GM18498 (cell line): ENCODE measurements around the gene MELTF.

Source experiments
- ATAC-seq: cut with Tn5 transposase; IDR thresholded peaks from one replicate; pipeline ENCODE4 v1.9.1; 2021; ENCODE audit warnings: mild to moderate bottlenecking, moderate library complexity; ENCODE audit not compliant: unreplicated experiment

Gene MELTF

DNA sequence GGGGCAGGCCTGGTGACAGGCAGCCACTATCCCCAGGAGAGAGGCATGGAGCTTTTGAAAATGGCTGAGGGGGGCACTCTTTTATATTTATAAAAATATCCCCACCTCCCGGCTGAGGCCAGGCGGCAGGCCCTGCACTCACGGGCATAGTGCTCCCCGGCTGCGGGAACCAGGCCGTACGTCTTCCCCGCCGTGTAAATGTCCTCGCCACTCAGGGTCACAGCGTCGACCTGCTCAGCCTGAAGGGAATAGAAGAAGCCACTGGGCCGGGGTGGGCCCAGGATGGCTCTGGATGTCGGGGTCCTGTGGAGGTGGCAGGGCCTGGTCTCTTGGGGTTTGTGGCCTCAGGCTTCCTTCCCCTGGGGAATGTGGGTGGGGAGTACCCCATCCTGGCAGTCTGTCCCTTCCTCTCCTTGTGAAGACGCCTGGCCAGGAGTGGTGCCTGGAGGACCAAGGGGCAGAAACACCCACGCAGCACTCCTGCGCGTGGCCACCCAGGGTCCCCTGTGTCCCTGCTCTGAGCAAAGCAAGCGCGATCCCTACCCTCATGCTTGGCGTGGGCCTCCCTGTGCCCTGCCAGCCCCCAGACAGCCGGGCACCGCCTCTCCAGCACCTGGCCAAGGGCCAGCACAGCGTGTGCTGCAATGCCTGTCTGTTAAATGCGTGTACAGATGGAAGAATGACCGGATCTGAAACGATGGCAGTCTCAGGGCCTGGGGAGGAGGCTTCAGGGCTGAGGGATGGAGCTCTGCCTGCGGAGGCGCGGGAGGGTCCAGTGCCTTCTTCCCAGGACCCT lies 18.9 kb downstream of the MELTF start:
- no peak for ATAC-seq

DNA sequence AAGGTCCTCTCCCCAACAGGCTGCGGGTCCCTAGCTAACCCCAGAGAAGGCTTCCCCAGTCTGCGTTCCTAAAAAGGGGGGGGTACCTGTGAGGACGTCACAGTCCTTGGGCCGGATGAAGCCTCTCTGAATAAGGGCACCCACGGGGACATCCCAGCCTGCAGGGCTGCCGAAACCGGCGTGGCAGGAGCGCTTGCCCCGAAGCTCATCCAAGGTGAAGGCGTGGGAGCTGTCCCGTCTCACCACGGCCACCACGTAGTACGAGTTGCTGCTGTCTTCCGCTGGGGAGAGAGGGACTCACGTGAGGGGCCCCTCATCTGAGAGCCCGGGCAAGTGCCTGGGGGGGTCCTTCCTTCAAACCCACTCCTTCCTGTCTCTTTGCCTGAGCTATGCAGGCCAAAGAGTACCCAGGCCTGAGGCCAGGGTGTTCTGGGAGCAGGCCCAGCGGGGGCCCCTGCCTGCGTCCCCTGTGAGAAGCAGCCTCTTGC lies 20.0 kb downstream of the MELTF start:
- ATAC-seq = no peak

DNA sequence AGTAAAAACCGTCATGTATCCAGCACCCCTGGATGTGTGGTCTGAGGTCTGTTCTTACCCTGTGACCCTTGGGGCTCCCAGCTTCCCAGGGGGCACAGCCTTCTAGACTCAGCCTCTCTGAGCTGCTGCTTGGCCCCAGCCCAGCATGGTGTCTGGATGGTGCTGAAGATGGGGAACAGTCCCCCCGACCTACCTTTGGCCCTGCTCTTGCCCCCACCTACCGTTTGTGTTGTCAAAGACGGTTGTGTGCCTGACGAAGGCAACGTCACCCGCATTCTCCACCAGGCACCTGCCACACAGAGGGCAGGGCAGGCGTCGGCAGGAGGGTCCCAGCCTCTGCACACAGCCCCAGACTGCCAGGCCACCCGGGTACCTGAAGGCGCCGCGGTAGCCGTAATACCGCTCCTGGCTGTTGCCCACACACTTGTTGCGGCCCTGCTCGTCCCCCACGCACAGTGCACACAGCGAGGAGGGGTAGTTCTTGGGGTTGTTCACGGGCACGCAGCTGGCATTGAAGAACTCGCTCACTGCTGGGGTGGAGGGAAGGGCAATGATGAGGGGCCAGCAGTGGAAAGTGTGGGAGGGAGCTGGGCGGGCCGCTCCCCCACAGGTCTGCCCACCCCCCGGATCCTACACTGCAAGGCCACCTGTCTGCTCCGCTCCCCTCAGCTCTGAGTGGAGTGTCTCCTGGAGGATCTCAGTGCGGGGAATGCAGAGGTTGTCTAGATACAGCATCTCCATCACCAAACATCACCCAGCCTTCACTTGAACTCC lies 21.0 kb downstream of the MELTF start:
- ATAC-seq = no peak

DNA sequence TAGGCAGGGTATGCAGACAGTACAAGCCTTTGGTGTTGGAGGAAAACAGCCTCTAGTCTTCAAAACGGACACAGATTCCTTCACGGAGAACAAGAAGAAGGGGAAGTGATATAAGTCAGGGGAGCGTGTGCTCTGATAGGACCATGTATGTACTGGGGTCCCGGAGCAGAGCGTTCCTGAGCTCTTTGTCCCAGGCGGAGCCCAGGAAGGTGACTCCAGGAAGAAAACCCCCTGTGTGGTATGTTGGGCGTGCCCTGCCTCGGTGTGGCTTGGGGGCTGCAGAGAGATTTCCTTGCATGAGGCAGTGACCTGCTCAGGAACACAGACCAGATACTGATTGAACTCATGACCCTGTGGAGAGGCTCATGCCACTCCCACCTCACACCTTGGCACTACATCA lies 21.7 kb downstream of the MELTF start:
- ATAC-seq = no peak

DNA sequence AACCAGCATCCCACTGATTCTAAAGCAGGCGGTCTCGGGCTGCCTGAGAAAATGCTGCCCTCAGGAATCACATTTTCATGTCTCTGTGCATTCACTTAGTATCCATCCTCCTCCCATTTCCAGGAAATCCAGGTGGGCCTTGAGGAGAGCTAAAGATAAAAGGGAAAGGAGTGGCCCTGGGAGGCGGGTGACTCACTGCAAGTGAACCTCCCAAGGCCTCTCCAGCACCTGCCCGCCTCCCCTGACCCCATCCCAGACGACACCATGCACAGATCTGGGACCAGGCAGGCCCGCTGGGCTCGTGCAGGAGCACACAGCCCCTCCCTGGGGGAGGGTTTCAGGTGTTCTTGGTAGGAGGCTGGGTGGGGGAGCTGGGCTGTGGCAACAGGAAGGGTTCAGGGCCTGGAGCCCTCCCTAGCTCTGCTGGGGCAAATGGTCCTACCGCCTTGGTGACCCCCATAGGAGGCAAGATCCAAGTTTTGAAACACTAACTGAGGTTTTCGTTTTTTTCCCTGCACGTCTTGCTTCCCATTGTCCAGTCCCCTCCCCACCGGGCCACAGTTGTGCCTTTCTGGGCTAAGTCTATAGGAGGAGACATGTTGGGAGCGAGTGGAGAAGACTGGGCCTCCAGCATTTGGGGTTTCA lies 22.2 kb downstream of the MELTF start:
- ATAC-seq = no peak

DNA sequence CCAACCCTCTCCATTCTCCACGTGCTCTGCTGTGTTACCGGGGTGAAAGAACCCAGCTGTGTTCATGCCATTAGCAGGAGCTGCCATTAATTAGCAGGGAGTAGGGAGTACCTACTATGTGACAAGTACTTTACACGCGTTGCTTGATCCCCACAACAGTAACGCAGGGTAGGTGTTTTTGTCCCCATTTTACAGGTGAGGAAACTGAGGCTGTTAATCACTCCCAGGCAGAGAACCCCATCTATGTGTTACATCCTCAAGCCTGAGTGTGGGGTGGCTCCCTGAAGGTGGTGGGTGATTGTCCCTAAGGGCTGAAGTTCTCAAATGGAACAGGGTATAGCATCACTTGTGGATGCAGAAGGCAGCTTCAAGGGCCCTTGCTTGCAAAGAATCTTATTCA lies 22.8 kb downstream of the MELTF start:
- ATAC-seq = no peak

DNA sequence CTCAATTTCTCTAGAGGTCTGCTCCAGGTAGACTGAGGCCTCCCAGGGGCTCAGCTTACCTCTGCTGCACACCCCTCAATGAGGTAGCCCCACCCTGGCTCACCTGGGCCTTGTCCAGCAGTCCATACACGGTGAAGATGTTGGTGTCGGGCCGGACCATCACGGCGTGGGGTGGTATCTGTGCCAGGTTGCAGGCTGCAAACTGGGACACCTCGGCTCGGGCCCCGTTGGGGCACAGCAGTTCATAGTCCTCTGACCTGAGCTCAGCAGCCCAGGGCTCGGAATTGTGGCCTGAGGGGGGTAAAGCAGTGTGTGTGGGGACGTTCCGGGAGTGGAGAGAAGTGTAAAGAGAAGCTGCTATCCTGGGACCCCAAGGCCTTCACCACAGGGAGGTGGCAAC lies 23.2 kb downstream of the MELTF start:
- ATAC-seq = no peak

DNA sequence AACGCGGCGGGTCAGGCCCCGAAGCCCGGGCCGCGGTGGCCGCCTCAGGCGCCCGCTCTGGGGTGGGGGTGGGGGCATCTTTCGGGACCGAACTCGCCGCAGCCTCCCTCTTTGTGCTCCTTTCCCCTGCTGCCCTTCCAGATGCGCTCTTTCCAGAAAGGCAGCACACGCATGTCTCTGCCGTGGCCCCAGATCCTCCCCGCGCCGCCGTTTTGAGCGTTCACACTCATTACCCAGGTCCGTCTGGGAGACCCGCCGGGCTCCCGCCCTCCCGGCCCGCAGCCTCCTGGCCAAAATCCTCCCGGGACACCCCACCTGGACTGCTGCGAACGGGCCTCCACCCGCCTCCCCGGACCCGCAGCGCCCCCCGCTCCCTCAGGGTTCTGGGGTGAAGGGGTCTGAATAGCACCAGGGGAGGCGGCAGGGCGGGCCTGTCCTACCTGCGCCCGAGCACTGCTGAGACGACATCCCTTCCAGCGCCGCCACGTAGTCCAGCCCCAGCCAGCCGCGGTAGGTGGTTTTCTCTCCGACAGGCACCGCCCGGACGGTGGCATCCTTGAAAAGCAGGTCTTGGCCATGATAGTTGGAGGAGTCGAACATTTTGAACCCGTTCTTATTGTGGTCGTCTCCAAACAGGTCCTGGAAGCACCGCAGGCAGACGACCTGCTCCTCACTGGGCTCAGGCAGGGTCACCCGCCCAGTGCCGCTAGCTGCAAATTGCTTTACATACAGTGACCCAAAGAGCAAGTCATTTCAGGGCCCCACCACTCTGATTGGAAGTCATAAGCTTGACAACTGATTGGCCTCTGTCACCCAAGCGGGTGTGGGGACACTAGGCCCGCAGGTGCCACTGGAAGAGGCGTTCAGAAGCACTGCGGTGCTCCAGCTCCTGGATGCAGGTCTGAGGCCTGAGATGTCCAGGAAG lies 25.9 kb downstream of the MELTF start:
- peak; percentile 2 for ATAC-seq

DNA sequence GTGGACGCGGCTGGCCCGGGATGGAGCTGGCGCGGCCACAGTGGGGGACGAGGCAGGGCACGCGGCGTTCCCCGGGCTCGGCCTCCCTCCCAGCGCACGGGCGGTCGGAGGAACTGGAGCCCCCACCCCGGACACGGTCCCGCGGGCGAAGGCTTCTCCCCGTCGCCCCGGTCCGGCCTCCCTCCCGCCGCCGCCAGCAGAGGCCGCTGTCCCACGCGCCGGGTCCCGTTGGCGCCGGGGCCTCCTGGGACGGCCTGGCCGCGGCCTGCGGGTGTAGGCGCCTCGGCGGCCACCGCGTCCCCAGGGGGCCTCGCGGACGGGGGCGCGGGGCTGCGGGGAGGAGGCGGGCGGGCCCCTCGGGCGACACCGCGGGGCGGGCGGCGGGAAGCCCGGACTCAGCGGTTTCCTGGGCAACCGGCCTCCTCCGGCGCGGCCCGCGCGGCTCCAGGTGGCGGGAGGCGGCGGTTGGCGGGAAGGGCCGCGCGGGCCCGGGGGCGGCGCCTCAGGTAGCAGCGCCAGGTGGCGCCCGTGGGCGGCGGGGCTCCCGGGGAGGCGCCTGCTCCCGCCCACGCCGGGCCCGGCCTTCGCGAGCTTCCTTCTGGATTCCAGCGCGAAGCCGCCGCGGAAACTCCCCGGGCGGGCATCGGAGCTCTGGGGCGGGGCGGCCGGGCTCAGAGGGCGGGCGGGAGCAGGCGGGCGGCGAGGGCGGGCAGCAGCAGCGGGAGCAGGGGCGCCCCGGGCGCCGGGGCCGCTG lies 26.7 kb downstream of the MELTF start:
- peak; percentile 82 for ATAC-seq

DNA sequence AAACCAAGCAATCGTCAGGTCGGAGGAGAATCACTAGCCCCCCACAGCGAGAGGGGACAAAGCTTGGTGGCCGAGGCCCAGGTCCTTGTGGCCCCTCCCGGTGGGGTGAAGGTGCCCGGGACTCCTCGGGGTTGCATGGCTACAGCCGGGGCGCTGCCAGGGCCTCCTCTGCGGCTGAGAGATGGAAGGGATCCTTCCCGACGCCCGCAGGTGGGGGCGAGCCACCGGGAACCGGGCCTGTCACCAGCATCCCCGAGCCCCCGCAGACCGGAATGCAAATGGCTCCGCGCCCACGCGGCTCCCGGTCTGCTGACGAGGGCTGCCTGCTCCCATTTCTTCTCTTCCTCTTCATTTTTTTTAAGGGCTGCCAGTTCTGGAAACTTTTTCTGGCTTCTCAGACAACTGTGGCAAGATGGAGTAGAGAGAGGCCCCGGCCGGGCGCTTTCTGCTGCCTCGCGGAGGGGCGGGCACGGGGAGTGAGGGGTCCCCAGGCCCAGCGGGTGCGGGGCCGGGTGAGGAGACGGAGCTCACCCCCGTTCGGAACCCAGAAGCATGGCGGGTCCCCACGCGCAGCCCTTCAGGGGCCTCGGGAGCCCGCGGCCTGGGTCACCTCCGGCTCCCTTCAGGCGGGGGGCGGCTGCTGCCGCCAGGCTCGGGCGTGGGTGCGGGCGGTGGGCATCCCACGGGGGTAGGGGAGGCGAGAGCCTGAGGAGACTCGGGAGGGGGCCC lies 27.5 kb downstream of the MELTF start:
- ATAC-seq = no peak

DNA sequence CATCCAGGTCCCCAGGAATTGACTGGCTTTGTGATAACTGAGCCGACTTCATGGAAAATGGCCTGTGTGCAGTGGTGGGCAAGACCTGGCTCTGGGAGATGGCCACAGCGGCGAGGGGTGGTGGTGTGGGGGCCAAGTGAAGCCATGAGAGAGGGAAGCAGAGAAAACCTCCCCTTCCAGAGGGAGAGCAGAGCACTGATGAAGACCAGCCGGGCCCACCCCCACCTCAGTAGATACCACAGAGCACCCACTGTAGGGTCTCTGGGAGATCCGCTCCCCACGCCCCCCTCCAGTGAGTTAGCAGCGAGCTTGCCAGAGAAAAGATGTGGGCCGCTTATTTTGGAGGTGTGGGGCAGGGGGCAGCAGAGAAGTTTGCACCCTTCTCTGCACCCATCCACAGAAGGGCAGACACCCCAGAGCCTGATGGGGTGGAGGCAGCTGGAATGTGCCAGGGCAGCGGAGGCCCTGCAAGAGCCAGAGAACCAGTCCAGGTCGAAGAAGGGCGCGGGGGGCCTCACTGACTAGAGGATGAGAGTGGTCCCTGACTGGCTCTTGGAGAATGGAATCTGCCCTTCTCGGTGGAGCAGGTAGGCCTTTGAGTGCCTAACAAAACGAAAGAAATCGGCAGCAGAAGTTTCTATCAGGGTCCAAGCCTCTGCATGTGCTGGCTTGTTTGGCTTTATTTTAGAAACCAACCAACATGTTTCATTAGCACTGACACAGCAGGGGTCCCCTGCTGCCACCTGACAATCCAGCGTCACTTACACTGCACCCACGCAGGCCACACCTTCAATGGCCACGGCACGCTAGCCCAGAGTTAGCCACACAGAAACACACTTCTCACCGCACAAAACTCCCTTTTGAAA lies 28.3 kb downstream of the MELTF start:
- no peak for ATAC-seq

DNA sequence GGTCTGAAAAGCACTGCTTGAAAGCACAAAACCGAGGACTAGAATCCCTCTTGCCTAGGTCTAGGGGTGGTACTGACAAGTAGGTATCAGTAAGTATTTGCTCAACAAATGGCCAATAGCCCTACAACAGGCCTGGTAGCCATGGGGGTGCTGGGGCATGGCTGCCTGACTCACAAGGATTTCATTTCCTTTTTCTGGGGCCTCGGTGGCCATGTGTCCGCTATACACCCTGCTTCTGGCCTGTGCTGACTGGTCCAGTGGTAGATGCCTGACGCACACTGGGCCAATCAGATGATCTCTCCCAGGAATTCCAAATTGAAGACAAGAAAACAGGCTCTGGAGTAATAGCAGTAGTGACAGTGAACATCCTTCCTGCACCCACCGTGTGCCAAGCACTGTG lies 29.4 kb downstream of the MELTF start:
- ATAC-seq = no peak

DNA sequence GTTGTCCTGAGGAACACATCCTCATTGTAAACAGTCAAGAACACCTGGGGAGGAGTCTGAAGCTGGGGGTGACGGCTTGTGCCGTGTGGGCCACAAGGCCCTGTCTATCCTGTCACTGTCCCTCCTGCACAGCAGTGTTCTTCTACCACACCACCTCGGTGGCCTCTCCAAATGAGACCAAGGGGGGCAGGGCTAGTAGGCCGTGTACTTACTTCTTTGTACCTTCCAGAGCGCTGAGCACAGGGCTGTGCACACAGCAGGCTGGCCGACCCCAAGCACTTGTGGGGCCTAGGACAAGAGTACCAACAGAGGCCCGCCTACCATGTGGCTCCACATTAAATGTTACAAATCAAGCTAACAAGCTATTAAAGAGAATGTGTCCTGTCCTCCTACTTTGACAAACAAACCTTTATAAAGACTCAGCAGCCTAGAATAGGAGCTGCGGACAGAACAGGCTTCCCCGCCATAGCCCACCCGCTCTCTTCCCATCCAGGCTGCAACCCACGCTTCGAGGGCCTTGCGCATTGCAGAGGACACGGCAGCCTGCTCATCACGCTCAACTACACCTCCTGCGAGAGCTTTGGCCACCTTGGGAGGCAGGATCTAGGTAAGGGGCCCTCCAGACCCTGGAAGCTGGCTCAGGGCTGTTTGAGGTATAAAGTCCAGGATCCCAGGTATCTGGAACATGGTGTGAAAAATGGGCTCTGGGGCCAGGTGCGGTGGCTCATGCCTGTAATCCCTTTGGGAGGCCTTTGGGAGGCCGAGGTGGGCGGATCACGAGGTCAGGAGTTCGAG lies 30.5 kb downstream of the MELTF start:
- no peak for ATAC-seq

DNA sequence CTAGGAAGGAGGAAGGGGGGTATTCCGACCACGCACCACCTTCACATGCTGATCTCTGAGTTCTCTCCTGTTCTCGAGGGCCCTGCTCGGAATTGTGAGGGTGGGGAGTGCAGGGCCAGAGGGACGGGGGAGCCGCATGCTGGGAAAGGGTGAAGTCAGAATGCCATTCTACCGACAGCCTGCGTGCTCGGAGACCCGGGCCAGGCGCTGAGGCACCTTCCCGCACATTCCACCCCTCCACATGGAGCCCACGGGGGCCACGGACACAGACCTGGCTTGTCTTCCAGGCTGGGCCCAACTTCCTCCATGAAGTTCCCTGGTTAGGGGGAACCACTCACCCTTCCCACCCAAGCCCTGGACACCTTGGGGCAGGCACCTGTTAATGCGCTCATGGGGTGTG lies 32.3 kb downstream of the MELTF start:
- ATAC-seq = no peak

DNA sequence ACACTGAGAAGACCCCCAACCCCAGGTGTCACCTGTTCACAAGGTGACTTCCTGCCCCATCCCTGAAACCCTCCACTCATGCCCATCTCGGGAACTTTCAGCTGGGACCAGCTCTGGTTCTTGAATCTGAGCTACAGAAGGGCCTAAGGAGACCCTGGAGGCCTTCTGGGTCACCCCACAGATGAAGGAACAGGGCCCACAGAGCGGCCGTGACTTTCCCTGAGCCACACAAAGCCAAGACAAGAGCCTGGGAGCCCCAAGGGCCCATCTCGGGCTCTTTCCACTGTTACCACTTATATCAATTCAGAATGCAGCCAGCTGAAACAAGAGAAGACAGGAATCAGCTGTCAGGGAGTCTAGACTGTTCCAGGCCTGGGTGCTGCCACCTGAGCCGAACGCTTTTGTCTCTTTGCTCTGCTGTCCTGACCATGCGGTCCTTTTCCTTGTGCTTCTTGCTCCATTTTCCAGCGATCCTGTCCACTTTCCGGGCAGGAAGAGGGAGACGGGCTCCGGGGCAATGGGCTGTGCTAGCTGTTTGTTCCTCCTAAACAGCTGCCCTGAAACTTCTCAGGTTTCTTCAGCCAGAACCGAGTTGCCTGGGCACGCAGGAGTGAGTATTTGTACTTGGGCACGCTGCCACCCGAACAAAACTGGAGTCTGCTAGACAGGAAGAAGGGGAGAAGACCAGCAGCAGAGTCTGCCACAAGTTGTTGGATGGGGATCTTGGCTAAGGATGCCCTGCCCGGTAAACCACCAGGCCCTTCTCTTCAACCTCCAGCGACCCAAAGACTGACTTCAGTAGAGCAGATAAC lies 33.0 kb downstream of the MELTF start:
- no peak for ATAC-seq

DNA sequence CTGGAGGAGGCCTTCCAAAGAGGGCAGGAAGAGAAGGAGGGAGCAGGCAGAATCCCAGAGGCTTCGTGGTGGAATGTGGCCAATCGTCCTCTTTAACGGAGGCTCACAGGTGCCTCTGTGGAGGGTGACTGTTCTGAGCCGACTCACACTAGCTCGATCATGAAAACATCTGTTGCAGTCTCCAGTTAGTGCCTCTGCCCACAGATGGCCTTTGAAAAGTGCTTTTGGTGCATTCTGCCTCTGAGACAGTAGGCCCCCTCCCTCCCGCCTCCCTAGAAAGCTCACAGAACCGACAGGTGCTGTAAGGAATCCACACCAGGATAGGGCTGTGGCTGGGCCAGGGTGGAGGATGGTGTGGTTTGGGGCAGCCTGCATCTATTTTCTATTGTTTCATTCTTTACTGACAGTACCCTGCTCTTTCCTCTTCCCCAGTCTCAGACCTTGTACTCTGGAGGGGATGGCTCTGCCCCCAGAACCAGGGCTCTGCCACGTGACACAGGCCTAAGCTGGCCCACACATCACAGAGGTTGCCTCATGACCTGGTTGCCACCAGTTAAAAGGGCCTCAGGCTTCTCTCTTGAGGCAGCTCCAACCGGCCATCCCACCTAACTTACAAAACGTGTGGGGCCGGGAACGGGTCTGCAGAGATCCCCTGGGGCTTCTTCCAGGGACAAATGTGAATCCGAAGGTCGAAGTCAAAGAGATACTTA lies 33.8 kb downstream of the MELTF start:
- no peak for ATAC-seq
